A673 (cell line): ENCODE measurements around the gene SENP2.

ENCODE experiments used
- CTCF ChIP-seq: fragments of 300-800, 200-600 bp; sonication (generic); conservative IDR thresholded peaks from 2 replicates; pipeline ENCODE4 v1.5.1; 2017; ENCODE audit warnings: low read depth, mild to moderate bottlenecking, antibody characterized with exemption, low read length, moderate library complexity, mixed read lengths
- EZH2 ChIP-seq: fragments of 200-600 bp; sonication (generic); IDR thresholded peaks from 2 replicates; pipeline ENCODE4 v1.6.1; 2017; ENCODE audit warnings: borderline replicate concordance, low read depth, mild to moderate bottlenecking, mixed read lengths, antibody characterized with exemption, low read length; ENCODE audit not compliant: poor library complexity, severe bottlenecking

- TF ChIP-seq EZH2, result no peak
- TF ChIP-seq CTCF, result no peak
Measured at GRCh38 chr3:185657211-185657610, 71.1 kb downstream of the SENP2 start.
